Activated CD4-positive, alpha-beta T cell treated with anti-CD3 and anti-CD28 coated beads for 36 hours (primary cell): ENCODE measurements around the gene BZW2. TPM values are rescaled to one million over a fixed set of nuclear protein-coding genes. Genes with fewer than 3 reads are reported as not detected.

Experiments
- ATAC-seq: fragments of 200-7000 bp; cut with Tn5 transposase; one replicate; pipeline ENCODE4 v1.10.0; 2021; ENCODE audit warnings: mild to moderate bottlenecking, moderate library complexity
- CTCF ChIA-PET: fragments of 350-600 bp; sonication (Branson Sonifier 250); formaldehyde crosslinking; loops from one replicate; lab custom pipeline; 2021; ENCODE audit warnings: antibody characterized with exemption; lab: Charles Lee
- POLR2A ChIA-PET: fragments of 350-600 bp; sonication (Branson Sonifier 250); formaldehyde crosslinking; loops from one replicate; lab custom pipeline; 2021; ENCODE audit warnings: antibody characterized with exemption, inconsistent platforms; lab: Charles Lee
- DNase-seq: peaks from one replicate; pipeline ENCODE4 v3.0.0-alpha.2; 2020
- H3K27ac Mint-ChIP-seq: one replicate; pipeline ENCODE4 v1.8.0; 2021; ENCODE audit warnings: mixed read lengths
- H3K27me3 Mint-ChIP-seq: one replicate; pipeline ENCODE4 v1.8.0; 2021; ENCODE audit warnings: mixed read lengths
- H3K36me3 Mint-ChIP-seq: one replicate; pipeline ENCODE4 v1.8.0; 2021; ENCODE audit warnings: low read depth, mixed read lengths
- H3K4me1 Mint-ChIP-seq: one replicate; pipeline ENCODE4 v1.8.0; 2021; ENCODE audit warnings: mixed read lengths
- H3K4me3 Mint-ChIP-seq: one replicate; pipeline ENCODE4 v1.8.0; 2021; ENCODE audit warnings: mild to moderate bottlenecking, moderate library complexity, mixed read lengths
- H3K9me3 Mint-ChIP-seq: one replicate; pipeline ENCODE4 v1.8.0; 2021; ENCODE audit warnings: low read depth, mixed read lengths
- intact Hi-C, 2 experiments: fragments of 100-400 bp; cut with DNase I in 1 of 2; cut with micrococcal nuclease in 1 of 2; formaldehyde crosslinking; loops; one replicate each; pipeline versions ENCODE4 v1.14.2 to v1.15.1; 2022 to 2024; cut with DNase I, micrococcal nuclease
- total RNA-seq, 2 experiments: library from RNA; stranded (reverse); gene quantifications; one replicate each; pipeline ENCODE4 v1.2.3, GENCODE V29; 2021

The BZW2 gene
- total RNA-seq, 2 experiments from 2014 or later: 106 to 113 TPM

- peaks cover 3% of the 10 kb centered on the region for H3K4me1 Mint-ChIP-seq
- ChIA-PET POLR2A (no interaction called here), CTCF (interaction anchor here (1.0 kb wide), 1 partner anchor 178 kb away, joined by 3 read pairs; no protein-coding TSS in a partner anchor)
- H3K4me3 Mint-ChIP-seq: no peak overlapping the region
- no peak overlapping the region for H3K27ac Mint-ChIP-seq
- H3K9me3 Mint-ChIP-seq: no peaks in the 10 kb centered on the region
- ATAC-seq (peak; percentile 68), DNase-seq (no peak)
- H3K36me3 Mint-ChIP-seq: no peaks in the 10 kb centered on the region
- intact Hi-C loops: no loop called here
- peaks cover 2% of the 10 kb centered on the region for H3K27me3 Mint-ChIP-seq
Observed at GRCh38 chr7:16739863-16740622, 94.1 kb downstream of the BZW2 start.

GRCh38 chr7:16740623-16740953, 94.6 kb downstream of the BZW2 start:
- no peak overlapping the region for H3K4me3 Mint-ChIP-seq
- H3K9me3 Mint-ChIP-seq: no peaks in the 10 kb centered on the region
- no peaks in the 10 kb centered on the region for H3K36me3 Mint-ChIP-seq
- intact Hi-C loops: no loop called here
- ChIA-PET POLR2A (no interaction called here), CTCF (no interaction called here)
- H3K4me1 Mint-ChIP-seq: peaks cover 3% of the 10 kb centered on the region
- DNase-seq (no peak), ATAC-seq (no peak)
- H3K27ac Mint-ChIP-seq: no peak overlapping the region
- H3K27me3 Mint-ChIP-seq: peaks cover 2% of the 10 kb centered on the region

GRCh38 chr7:16740996-16741395, 95.0 kb downstream of the BZW2 start:
- ChIA-PET CTCF (no interaction called here), POLR2A (no interaction called here)
- Mint-ChIP-seq H3K27ac (no peak overlapping the region), H3K4me3 (no peak overlapping the region), H3K9me3 (no peaks in the 10 kb centered on the region), H3K36me3 (no peaks in the 10 kb centered on the region), H3K27me3 (peaks cover 2% of the 10 kb centered on the region), H3K4me1 (peaks cover 3% of the 10 kb centered on the region)
- no peak for DNase-seq
- ATAC-seq: no peak
- intact Hi-C loops: no loop called here

GRCh38 chr7:16741676-16742075, 95.7 kb downstream of the BZW2 start:
- no peak overlapping the region for H3K27ac Mint-ChIP-seq
- no peak for ATAC-seq
- no peaks in the 10 kb centered on the region for H3K36me3 Mint-ChIP-seq
- no peak overlapping the region for H3K4me3 Mint-ChIP-seq
- CTCF ChIA-PET: no interaction called here
- H3K4me1 Mint-ChIP-seq: peaks cover 3% of the 10 kb centered on the region
- POLR2A ChIA-PET: no interaction called here
- DNase-seq: no peak
- intact Hi-C loops: no loop called here
- peaks cover 2% of the 10 kb centered on the region for H3K27me3 Mint-ChIP-seq
- H3K9me3 Mint-ChIP-seq: no peaks in the 10 kb centered on the region

- Mint-ChIP-seq H3K36me3 (no peaks in the 10 kb centered on the region), H3K4me3 (no peak overlapping the region), H3K9me3 (no peaks in the 10 kb centered on the region), H3K4me1 (peaks cover 3% of the 10 kb centered on the region), H3K27me3 (peaks cover 2% of the 10 kb centered on the region), H3K27ac (no peak overlapping the region)
- ATAC-seq (no peak), DNase-seq (no peak)
- POLR2A ChIA-PET: interaction anchor here (0.6 kb wide), 1 partner anchor 99 kb away, joined by 3 read pairs; no protein-coding TSS in a partner anchor
- CTCF ChIA-PET: no interaction called here
- intact Hi-C loops: no loop called here
Observed at GRCh38 chr7:16742547-16742946, 96.6 kb downstream of the BZW2 start.

- no peak overlapping the region for H3K27ac Mint-ChIP-seq
- peaks cover 3% of the 10 kb centered on the region for H3K4me1 Mint-ChIP-seq
- DNase-seq (no peak), ATAC-seq (no peak)
- H3K36me3 Mint-ChIP-seq: no peaks in the 10 kb centered on the region
- no peak overlapping the region for H3K4me3 Mint-ChIP-seq
- H3K27me3 Mint-ChIP-seq: no peaks in the 10 kb centered on the region
- ChIA-PET POLR2A (interaction anchor here (0.6 kb wide), 2 partner anchors 99 to 461 kb away, joined by 3 read pairs; no protein-coding TSS in a partner anchor), CTCF (no interaction called here)
- intact Hi-C loops: no loop called here
- H3K9me3 Mint-ChIP-seq: no peaks in the 10 kb centered on the region
Observed at GRCh38 chr7:16743236-16743635, 97.3 kb downstream of the BZW2 start.

GRCh38 chr7:16744518-16745250, 98.7 kb downstream of the BZW2 start:
- CTCF ChIA-PET: interaction anchor here (1.2 kb wide), 1 partner anchor 180 kb away, joined by 3 read pairs; no protein-coding TSS in a partner anchor
- H3K9me3 Mint-ChIP-seq: no peaks in the 10 kb centered on the region
- no peak for DNase-seq
- peaks cover 3% of the 10 kb centered on the region for H3K4me1 Mint-ChIP-seq
- POLR2A ChIA-PET: no interaction called here
- intact Hi-C loops: no loop called here
- no peaks in the 10 kb centered on the region for H3K36me3 Mint-ChIP-seq
- H3K27me3 Mint-ChIP-seq: no peaks in the 10 kb centered on the region
- H3K27ac Mint-ChIP-seq: no peak overlapping the region
- H3K4me3 Mint-ChIP-seq: no peak overlapping the region
- no peak for ATAC-seq

GRCh38 chr7:16745645-16746044, 99.7 kb downstream of the BZW2 start:
- CTCF ChIA-PET: interaction anchor here (1.2 kb wide), 1 partner anchor 181 kb away, joined by 3 read pairs; no protein-coding TSS in a partner anchor
- no peak for DNase-seq
- no peaks in the 10 kb centered on the region for H3K27me3 Mint-ChIP-seq
- no peak overlapping the region for H3K4me3 Mint-ChIP-seq
- no peaks in the 10 kb centered on the region for H3K36me3 Mint-ChIP-seq
- POLR2A ChIA-PET: no interaction called here
- no peaks in the 10 kb centered on the region for H3K9me3 Mint-ChIP-seq
- no peak overlapping the region for H3K27ac Mint-ChIP-seq
- intact Hi-C loops: no loop called here
- no peaks in the 10 kb centered on the region for H3K4me1 Mint-ChIP-seq
- no peak for ATAC-seq

GRCh38 chr7:16747102-16747501, 101.1 kb downstream of the BZW2 start:
- no peak overlapping the region for H3K4me3 Mint-ChIP-seq
- H3K27me3 Mint-ChIP-seq: peaks cover 5% of the 10 kb centered on the region
- H3K4me1 Mint-ChIP-seq: no peaks in the 10 kb centered on the region
- POLR2A ChIA-PET: no interaction called here
- ATAC-seq (no peak), DNase-seq (no peak)
- intact Hi-C loops: no loop called here
- H3K27ac Mint-ChIP-seq: no peak overlapping the region
- H3K36me3 Mint-ChIP-seq: no peaks in the 10 kb centered on the region
- H3K9me3 Mint-ChIP-seq: no peaks in the 10 kb centered on the region
- CTCF ChIA-PET: no interaction called here

- ChIA-PET CTCF (no interaction called here), POLR2A (no interaction called here)
- no peaks in the 10 kb centered on the region for H3K9me3 Mint-ChIP-seq
- H3K4me3 Mint-ChIP-seq: peak within 1 kb of the TSS; percentile 71
- peak; percentile 93 for ATAC-seq
- DNase-seq: peak; percentile 83
- H3K4me1 Mint-ChIP-seq: peaks cover 12% of the 10 kb centered on the region
- H3K36me3 Mint-ChIP-seq: no peaks in the 10 kb centered on the region
- intact Hi-C loops: loop anchor here in 1 of 2 experiments (1.0 to 2.0 kb wide), 2 partner anchors 41 to 108 kb away; partner anchors contain the start of gene ANKMY2
- no peak within 1 kb of the TSS for H3K27ac Mint-ChIP-seq
- peaks cover 27% of the 10 kb centered on the region for H3K27me3 Mint-ChIP-seq
Observed at GRCh38 chr7:16753102-16753931, 107.3 kb downstream of the BZW2 start, which contains the start of gene TSPAN13. Gene TSPAN13, plus strand, starts transcription at chr7:16753755. Its CDS starts 213 bp downstream, at chr7:16753968.
